HG03159 (cell line): Measurements from ENCODE around the gene LHX8.
"Not testable (repeated sequence)": the region's sequence is repeated elsewhere in the genome, so short reads cannot be mapped to it uniquely, and the experiment has no call there.

Source experiments
- ATAC-seq: cut with Tn5 transposase; IDR thresholded peaks from one replicate; pipeline ENCODE4 v1.9.1; 2021; ENCODE audit warnings: mild to moderate bottlenecking, moderate library complexity; ENCODE audit not compliant: unreplicated experiment

LHX8 gene

GRCh38 chr1:75133750-75134646 is at the start of gene LHX8:
Gene LHX8 (plus strand): TSS chr1:75134388. CDS start chr1:75136615, 2,227 bp downstream.
- ATAC-seq, result no peak

GRCh38 chr1:75085931-75086330 is 48.3 kb upstream of the LHX8 start:
- ATAC-seq, result no peak

- ATAC-seq, result no peak
Measured at GRCh38 chr1:75087278-75087677, 46.9 kb upstream of the LHX8 start.

- no peak for ATAC-seq
Measured at GRCh38 chr1:75092141-75092540, 42.0 kb upstream of the LHX8 start.

- no peak for ATAC-seq
Measured at GRCh38 chr1:75097654-75098053, 36.5 kb upstream of the LHX8 start.

GRCh38 chr1:75099581-75099980 is 34.6 kb upstream of the LHX8 start:
- ATAC-seq, result no peak

GRCh38 chr1:75100481-75101092 is 33.6 kb upstream of the LHX8 start:
- ATAC-seq, result no peak

GRCh38 chr1:75112362-75112951 is 21.7 kb upstream of the LHX8 start:
- not testable (repeated sequence) for ATAC-seq

- ATAC-seq, result no peak
Measured at GRCh38 chr1:75115654-75116053, 18.5 kb upstream of the LHX8 start.

GRCh38 chr1:75123756-75124155 is 10.4 kb upstream of the LHX8 start:
- ATAC-seq, result no peak

- no peak for ATAC-seq
Measured at GRCh38 chr1:75124510-75124909, 9.7 kb upstream of the LHX8 start.

- ATAC-seq, result no peak
Measured at GRCh38 chr1:75125161-75125726, 8.9 kb upstream of the LHX8 start.

GRCh38 chr1:75126611-75127101 is 7.5 kb upstream of the LHX8 start:
- ATAC-seq, result no peak

GRCh38 chr1:75127916-75128717 is 6.1 kb upstream of the LHX8 start:
- ATAC-seq, result no peak

GRCh38 chr1:75129660-75129982 is 4.6 kb upstream of the LHX8 start:
- no peak for ATAC-seq

GRCh38 chr1:75129983-75130789 is 4.0 kb upstream of the LHX8 start:
- ATAC-seq, result no peak

- no peak for ATAC-seq
Measured at GRCh38 chr1:75130865-75131564, 3.2 kb upstream of the LHX8 start.

- ATAC-seq, result no peak
Measured at GRCh38 chr1:75131565-75132241, 2.5 kb upstream of the LHX8 start.
